LNCAP (cell line): ENCODE results near the gene SARDH.

Source experiments
- CTCF ChIP-seq: fragments of 450-650 bp; IDR thresholded peaks from 2 replicates; pipeline ENCODE4 v1.5.1; 2017; ENCODE audit warnings: mild to moderate bottlenecking

The SARDH gene

GRCh38 chr9:133714606-133715294, 23.4 kb downstream of the SARDH start:
- no peak for TF ChIP-seq CTCF

GRCh38 chr9:133713960-133714495, 24.1 kb downstream of the SARDH start:
- no peak for TF ChIP-seq CTCF

- TF ChIP-seq CTCF, result no peak
Observed at GRCh38 chr9:133713150-133713959, 24.8 kb downstream of the SARDH start.

GRCh38 chr9:133712221-133713100, 25.7 kb downstream of the SARDH start:
- TF ChIP-seq CTCF, result no peak

- TF ChIP-seq CTCF, result no peak
Observed at GRCh38 chr9:133711428-133712220, 26.5 kb downstream of the SARDH start.

- TF ChIP-seq CTCF, result no peak
Observed at GRCh38 chr9:133710661-133711427, 27.3 kb downstream of the SARDH start.
